ENCODE data around the gene INTS1.

The INTS1 gene

GRCh38 chr7:1421020-1421790, 83.0 kb downstream of the INTS1 start:
- Mint-ChIP-seq H3K36me3 (ENCODE audit: low read depth) (no peaks in the 10 kb centered on the region), H3K27me3 (ENCODE audit: low read depth) (peaks cover 24% of the 10 kb centered on the region), H3K27ac (no peak overlapping the region), H3K9me3 (no peaks in the 10 kb centered on the region), H3K4me1 (ENCODE audit: low read depth) (peaks cover 23% of the 10 kb centered on the region), H3K4me3 (no peak overlapping the region)

Data from T-helper 1 cell treated with Interleukin-12 subunit alpha and Interleukin-12 subunit beta and Interleukin-4 antibody, amounts not matched to agents 30 μg/mL and 1 μg/mL, for 36 hours (primary cell).